ENCODE data around the gene DIP2B.
A peak's percentile ranks its signal among the peaks of the same experiment; 100 is the strongest.
"Not testable (repeated sequence)": the region's sequence is repeated elsewhere in the genome, so short reads cannot be mapped to it uniquely, and the experiment has no call there.

Gene DIP2B

DNA sequence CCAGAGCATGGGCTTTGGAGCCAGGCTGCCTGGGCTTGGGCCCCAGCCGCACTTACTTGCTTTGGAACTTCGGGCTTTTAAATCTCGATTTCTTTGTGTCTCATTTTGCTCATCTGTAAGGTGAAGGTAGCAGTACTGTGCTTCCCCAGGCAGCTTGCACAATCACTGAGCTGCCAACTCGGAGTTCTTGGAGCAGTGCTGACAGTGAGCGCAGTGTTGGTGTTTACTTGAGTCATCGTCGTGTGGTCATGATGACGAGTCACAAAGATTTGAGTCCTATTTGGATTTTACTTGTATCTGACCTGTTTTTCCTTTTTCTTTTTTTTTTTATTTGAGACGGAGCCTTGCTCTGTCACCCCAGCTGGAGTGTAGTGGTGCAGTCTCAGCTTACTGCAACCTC, 227.8 kb downstream of the DIP2B start:
- DNase-seq (ENCODE audit: low read depth) = peak; percentile 83

DNA sequence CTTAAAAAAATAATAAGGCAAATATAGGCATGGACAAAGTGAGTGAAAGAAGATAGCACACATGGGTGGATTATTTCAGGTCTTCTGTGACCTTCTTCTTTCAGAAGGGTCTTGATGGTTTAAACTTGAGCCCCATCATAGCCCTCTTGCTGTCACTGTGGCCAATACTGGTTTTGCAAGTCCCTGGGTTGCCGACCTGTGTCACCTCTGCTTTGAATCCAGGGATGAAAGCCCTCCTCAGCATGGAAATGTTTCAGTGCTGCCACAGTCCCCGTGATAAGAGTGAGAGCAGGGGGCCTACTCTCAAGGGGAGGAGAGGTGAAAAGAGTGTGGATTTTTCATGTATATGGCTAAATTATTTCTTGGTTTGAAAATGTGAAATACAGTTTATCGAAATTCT, 228.9 kb downstream of the DIP2B start:
- no peak for DNase-seq (ENCODE audit: low read depth)

DNA sequence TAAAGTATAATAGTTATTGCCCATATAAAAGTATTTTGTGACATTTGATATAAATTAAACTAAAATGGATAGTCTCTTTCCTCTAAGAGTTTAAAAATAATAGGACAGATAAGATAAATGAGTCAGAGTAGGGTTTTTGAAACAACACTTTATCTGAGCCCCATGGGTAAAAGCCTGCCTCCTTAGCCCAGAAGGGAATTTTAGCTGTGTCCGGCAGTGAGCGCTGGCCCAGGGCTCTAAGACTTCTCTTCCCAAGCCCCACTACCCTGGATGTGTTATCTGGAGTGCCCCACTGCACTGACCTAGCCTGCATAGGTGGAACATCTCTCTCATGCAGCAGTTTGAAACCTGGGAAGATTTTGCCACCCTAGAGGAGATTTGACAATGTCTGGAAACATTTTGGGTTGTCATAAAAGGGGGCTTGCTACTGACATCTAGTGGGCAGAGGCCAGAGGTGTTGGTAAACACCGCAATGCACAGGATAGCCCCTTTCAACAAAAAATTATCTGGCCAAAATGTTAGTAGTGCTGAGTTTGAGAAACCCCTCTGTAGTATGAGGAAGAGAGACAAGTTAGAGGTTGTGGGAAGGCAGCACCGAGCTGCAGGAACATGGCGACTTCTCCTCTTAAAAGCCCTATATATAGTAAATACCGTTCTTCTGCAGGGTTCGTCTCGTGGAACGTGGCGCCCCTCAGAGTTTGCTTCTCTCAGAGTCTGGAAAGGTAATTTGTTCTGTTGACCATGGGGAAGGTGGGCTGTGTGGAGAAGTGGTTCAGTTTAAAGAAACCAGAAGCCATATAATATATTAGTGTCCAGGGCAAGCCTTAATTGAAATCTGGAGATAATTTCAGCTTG, 229.9 kb downstream of the DIP2B start:
- DNase-seq (ENCODE audit: low read depth) = no peak

DNA sequence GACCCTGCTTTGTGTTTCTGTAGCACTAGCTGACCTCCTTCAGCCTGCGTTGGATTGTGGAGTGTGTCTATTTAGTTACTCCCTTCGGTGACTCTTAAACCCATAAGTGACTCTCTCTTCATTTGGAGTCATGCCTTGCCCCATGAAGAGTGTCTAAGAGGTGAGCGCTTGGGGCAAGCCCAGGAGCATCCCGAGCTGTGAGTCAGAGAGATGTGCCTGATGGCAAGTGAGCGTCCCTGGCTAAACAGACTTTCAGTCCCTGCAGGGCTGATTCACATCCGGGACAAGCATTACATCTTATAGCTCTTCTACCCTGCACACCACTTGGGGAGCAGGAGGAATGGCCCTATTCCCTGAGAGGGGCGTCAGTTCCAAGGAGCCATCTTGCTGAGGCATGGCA, 234.8 kb downstream of the DIP2B start:
- DNase-seq (ENCODE audit: low read depth) = no peak

DNA sequence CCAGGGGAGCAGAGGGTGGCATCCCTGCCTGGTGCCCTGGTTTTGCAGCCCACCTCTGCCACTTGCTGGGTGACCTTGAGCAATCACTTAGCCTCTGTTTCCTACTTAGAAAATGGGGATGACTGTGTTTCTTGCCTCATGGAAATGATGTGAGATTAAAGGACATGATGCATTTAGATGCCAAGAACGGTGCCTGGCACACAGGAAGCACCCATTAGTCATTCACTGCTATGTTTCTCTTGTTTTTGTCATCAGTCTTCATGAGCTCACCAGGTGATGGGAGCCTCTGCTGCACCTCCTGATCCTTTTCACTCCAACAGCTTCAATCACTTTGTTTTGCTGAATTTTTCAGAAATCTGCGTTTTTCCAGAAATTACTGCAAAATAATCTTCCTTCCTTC, 235.5 kb downstream of the DIP2B start:
- DNase-seq (ENCODE audit: low read depth) = no peak

DNA sequence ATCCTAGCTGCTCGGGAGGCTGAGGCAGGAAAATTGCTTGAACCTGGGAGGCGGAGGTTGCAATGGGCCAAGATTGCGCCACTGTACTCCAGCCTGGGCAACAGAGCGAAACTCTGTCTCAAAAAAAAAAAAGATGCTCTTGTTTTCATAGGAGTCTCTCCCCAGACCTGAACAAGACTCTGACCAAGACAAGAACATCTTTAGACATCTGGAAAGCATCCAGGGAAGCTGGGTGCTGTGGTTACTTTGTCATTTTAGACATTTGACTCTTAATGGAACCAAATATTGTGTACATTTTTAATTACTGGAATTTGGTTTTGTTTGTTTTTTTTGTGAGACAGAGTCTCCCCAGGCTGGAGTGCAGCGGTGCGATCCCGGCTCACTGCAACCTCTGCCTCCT, 238.0 kb downstream of the DIP2B start:
- peak; percentile 79 for DNase-seq (ENCODE audit: low read depth)

DNA sequence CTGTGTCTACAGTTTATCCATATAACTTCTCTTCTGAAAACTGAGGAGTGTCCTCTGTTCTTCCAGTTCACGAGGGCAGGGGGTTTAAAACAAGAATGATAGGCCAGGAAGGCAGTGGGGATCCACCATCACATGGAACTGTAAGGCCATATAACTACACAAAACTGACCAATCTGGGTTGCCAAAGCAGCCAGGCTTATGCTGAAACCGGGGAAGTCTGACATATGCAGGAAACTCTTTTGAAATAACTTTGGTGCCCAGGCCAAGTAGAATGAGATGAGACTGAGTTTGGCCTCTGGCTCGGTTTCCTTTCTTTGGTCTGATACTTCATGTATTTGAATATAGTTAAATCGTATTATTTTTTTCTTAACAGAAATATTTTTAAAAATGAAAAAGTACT, 241.1 kb downstream of the DIP2B start:
- peak; percentile 14 for DNase-seq (ENCODE audit: low read depth)

DNA sequence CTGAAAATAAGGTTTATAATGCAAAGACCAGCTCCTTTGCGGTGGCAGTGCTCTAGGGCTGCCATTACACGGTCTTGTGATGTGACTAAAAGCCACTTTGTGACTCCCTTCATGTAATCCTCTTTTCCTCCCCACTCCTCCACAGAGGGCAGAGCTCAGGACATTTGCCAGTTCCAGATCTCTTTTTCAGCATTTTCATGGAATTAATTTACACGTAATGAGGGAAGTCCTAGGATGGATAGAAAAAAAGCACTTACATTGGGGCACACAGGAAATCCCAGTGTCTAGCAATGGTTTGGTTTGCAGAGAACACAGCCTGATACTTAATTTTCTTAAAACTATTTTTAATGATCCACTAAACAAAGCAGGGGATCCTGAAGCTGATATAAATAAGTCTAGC, 241.6 kb downstream of the DIP2B start:
- DNase-seq (ENCODE audit: low read depth) = no peak

DNA sequence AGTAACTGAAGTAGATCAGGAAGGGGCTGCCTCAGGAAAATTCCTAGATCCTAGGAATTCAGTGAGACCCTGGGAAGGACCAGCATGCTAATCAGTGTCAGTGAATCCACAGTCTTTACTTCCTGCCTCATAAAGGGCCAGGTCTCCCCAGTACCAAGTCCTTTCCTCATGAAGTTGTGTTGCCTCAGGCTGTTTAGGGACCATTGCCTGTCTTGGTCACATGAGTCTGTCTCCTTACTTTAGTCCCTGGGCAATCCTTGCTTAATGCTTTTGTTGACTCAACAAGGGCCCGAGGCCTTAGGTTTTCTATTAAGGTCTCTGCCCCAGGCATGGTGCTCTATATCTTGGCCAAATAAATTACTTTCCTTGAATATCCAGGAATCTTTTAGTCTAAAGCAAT, 243.0 kb downstream of the DIP2B start:
- no peak for DNase-seq (ENCODE audit: low read depth)

DNA sequence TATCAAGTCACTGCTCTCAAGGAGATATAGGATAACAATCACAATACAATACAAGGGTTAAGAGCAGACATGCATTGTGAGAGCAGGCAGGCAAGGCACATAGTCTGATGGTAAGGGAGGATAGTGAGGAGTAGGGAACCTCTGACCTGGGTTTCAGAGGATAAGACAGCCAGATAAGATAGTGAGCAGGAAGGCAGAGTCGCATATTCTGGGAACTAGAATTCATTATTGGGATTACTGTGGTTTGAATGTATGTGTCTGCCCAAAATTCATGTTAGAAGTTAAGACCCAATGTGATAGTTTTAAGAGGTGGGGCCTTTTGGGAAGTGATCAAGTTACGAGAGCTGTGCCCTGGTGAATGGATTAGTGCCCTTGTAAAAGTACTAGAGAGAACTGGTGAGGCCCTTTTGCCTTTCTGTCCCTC, 244.7 kb downstream of the DIP2B start:
- DNase-seq (ENCODE audit: low read depth) = no peak

DNA sequence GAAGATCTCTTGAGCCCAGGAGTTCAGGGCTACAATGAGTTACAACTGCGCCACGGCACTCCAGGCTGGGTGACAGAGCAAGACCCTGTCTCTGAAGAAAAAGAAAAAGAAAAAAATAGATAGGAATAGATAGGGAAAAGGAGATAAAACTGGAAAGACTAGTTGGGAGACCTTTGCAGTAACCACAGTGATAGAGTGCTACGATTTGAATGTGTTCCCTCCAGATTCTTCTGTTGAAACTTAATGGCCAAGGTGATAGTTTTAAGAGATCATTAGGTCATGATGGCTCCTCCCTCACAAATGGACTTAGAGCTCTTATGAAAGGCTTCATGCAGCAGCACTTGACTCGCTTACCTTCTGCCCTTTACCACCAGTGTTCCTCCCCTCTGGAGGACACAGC, 245.6 kb downstream of the DIP2B start:
- no peak for DNase-seq (ENCODE audit: low read depth)

DNA sequence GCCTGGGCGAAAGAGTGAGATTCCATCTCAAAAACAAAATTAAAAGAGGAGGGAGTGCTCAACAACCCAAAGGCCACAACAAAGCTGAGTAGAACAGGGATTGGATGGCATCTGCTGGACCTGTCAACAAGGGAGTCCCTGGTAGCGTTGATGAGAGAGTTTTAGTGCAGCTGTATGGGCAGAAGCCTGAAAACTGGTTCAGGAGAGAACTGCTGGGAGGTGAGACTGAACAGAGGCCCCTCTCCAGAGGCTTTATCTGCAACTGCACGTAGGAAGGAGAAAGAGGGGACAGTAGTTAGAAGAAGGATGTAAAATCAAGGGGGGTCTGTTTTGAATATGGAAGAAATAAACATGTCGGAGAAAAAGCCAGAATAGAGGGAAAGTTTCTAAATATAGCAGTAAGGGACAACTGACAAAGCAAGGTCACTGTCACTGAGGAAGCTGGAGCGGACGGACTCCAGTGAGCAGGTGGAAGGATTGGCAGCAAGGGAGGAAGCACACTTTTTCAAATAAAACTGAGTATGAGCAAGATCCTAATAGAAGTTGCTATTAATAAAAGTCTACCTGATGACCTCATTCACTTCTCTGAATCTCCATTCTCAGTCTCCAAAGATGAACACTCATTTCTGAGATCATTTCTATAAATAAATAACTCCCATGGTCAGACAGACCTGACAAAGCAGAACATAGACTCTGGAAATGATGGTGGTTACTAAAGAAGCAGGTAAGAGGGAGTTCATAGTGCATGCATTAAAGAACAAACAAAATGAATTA, 247.3 kb downstream of the DIP2B start:
- DNase-seq (ENCODE audit: low read depth) = no peak

DNA sequence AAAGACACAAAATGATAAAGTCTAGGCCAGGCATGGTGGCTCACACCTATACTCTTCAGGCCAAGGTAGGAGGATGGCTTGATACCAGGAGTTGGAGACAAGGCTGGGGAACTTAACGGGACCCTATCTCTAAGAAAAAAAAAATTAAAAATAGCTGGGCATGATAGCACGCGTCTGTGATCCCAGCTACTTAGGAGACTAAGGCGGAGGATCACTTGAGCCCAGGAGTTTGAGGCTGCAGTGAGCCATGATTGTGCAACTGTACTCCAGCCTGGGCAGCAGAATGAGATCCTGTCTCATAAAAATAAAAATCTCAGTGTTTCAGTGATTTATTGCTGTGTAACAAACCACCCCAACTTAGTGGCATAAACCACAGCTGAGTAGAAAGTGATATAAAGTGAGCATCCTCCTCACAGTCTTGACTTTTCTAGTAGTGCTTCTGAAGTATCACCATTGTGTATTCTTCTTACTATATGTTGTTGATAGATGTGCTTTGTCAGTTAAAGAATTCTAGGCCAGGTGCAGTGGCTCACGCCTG, 248.5 kb downstream of the DIP2B start:
- no peak for DNase-seq (ENCODE audit: low read depth)

DNA sequence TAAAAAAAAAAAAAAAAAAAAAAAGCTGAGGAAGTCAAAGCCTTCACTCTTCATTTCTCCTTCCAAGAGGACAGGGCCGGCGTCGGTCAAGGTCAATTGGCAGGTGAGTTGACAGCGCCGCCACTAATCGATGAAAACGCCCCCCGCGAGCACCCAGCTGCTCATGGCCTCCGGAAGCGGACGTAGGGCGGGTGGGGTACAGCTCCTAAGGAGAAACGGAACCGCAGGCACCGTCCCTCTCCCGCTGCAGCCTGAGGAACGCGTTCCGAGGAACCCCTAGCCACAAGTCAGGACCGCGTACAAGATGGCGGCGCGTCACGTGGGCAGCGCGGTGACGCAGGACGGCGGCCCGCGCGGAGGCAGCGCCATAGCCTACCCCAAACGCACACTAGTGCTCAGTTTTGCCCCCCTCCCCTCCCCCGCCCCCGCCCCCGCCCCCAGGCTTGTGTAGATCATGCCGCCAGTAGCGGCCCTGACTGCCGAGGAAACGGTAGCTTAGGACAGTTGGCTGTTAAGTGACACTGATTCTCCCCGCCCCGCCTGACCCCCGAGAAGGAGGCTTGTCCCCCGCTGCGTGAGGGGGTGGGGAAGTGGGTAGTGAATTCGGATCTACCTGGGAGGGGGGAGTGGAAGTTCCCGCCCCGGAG, 259.0 kb downstream of the DIP2B start, which contains the start of gene ATF1:
Gene ATF1 (plus strand): TSS at position 463 of the 647 bp plus-strand sequence. CDS start 16,045 bp downstream, outside the sequence.
- peak; percentile 93 for DNase-seq (ENCODE audit: low read depth)

DNA sequence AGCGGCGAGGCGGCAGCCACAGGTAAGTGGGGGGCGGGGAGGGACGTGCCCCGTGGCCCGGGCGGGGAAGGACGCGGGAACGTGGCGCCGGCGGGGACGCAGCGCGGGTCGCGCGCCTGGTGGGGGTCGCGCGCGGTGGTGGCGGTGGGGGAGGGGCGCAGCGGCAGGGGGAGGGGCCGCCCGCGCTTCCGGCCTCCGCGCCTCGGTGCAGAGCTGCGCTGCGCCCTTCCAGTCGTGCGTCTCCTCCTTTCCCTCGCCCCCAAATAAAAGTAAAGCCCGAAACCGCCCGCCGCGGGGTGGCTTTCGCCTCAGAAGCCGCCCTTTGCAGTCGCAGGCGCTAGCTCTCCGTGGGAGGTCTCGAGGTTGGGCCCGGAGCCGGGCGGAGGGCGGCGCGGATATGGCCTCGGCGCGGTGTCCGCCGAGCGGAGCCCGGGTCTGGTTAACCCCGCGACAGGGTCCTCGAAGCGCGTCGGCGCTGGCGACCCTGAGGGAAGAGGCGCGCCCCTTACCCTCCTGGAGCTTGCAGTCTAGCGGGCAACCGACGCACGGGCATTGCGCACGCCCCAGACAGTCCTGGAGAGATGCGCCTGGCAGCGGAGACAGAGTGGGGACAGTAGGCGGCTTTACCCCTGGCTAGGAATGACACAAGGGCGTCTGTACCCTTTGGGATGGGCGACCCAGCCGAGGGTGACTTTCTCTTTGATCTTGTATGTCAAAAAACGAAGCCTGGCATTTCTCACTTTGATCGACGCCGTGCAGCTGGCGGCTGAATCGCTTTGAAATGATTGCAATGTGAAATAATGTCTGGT, 259.7 kb downstream of the DIP2B start:
- peak; percentile 36 for DNase-seq (ENCODE audit: low read depth)

DNA sequence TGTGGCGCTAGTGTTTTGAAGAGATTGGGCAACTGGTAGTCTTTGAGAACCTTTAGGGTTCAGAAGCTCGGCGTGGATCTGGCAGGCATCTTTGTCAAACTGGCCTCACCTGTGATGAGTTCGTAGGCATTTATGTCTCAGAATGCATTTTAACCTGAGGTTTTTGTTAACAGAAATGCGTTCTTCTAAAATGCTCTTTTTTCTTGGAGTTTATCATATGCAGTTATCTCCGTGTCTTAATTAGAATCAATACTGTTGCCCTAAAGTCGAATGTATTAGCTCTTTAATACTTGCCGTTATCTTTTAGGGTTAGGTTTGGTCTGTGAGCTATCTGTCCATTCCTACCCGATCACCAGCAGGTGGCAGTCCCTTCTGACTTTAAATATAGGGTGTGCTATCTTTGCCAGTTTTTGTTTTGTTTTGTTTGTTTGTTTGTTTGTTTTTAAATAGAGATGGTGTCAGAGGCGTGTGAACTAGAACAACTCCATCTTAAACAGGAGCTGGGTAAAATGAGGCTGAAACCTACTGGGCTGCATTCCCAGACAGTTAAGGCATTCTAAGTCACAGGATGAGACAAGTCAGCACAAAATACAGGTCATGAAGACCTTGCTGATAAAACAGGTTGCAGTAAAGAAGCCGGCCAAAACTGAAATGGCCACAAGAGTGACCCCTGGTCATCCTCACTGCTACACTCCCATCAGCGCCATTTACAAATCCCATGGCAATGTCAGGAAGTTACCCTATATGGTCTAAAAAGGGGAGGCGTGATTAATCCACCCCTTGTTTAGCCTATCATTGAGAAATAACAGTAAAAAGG, 260.5 kb downstream of the DIP2B start:
- DNase-seq (ENCODE audit: low read depth) = peak; percentile 44

DNA sequence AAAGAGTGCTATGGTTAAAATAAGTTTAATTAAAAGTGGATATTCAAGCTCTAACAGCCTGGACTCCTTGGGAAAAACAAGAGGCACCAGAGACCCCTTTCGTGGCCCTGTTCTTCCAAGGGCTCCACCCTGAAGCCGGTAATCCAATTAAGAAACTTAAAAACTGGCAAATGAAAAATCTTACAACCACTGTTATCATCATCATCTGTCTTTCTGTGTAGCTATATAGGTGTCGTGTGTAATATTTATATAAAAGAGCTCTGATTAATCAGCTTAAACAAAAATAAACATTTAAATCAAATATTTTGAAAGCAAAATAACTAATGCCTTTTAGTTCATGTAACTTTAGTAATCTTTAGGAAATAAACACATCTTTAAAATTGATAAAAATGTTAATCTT, 263.6 kb downstream of the DIP2B start:
- DNase-seq (ENCODE audit: low read depth) = no peak

DNA sequence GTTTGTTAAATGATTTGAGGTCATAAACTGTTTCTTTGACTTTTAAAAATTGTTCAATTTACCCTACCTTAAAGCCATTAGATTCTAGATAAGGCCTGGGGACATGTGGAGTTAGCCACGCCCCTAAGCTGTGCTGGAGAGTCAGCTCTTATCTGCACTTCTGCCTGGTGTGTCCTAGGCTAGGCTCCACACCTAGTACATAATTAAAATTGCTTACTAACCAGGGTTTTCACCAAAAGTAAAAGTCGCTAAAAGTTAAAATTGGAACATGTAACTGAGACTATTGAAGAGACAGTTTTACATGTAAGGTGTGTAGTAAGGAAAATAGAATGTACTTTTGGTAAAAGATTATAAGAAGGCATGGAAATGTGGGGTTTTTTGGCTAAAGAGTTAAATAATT, 264.0 kb downstream of the DIP2B start:
- not testable (repeated sequence) for DNase-seq (ENCODE audit: low read depth)

DNA sequence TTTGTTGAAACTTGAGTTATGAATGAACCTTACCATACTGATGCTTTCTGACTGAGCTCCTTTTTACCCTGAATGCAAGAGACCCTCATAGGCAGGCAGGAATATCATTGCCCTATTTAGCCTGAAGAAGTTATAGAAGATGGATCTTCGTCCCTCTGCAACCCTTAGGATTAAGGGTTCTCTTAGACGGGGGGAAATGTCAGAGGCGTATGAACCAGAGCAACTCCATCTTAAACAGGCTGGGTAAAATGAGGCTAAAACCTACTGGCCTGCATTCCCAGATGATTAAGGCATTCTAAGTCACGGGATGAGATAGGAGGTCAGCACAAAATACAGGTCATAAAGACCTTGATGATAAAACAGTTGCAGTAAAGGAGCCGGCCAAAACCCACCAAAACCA, 266.6 kb downstream of the DIP2B start:
- DNase-seq (ENCODE audit: low read depth) = no peak

DNA sequence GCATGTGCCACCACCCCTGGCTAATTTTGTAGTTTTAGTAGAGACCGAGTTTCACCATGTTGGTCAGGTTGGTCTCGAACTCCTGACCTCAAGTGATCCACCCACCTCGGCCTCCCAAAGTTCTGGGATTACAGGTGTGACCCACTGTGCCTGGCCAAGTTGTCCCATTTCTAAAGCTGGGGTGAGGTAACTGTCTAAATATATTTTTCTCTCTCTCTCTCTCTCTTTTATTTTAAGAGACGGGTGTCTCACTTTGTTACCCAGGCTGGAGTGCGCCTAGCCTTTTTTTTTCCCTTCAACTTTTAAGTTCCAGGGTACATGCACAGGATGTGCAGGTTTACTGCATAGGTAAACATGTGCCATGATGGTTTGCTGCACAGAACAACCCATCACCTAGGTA, 267.7 kb downstream of the DIP2B start:
- DNase-seq (ENCODE audit: low read depth) = no peak

DNA sequence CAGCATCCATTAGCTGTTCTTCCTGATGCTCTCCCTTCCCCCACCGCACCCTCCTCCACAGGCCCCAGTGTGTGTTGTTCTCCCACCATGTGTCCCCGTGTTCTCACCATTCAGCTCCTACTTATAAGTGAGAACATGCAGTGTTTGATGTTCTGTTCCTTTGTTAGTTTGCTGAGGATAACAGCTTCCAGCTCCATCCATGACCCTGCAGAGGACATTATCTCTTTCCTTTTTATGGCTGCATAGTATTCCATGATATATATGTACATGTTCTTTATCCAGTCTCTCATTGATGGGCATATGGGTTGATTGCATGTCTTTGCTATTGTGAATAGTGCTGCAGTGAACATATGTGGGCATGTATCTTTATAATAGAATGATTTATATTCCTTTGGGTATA, 268.1 kb downstream of the DIP2B start:
- DNase-seq (ENCODE audit: low read depth) = no peak
